Suprapubic skin (tissue), 3 donors: ENCODE measurements around the gene IL17RC.

ENCODE experiments used
- CTCF ChIP-seq, 2 donors: fragments of 200-600 bp in 1 of 2; fragments of 450-650 bp in 1 of 2; sonication (generic) in 1 of 2; IDR thresholded peaks; one replicate each; pipeline ENCODE4 v1.5.1; 2016 to 2019; ENCODE audit warnings: antibody characterized with exemption in 2 of 2, mild to moderate bottlenecking in 1 of 2, moderate library complexity in 1 of 2
- EP300 ChIP-seq: sonication (generic); formaldehyde crosslinking; IDR thresholded peaks from one replicate; pipeline ENCODE4 v1.6.1; 2017; ENCODE audit warnings: antibody characterized with exemption
- POLR2A ChIP-seq, 2 donors: fragments of 450-650 bp; IDR thresholded peaks; one replicate each; pipeline ENCODE4 v1.6.1; 2017; ENCODE audit warnings: antibody characterized with exemption in 2 of 2, mild to moderate bottlenecking in 2 of 2, moderate library complexity in 2 of 2

- no peak for TF ChIP-seq CTCF (IDR thresholded peaks at IDR 0.05)
- no peak for TF ChIP-seq EP300
- TF ChIP-seq POLR2A (IDR thresholded peaks at IDR 0.05) = no peak
Measured at GRCh38 chr3:9903904-9904303, 13.0 kb upstream of the IL17RC start.
